ENCODE results near the gene IGSF1.

DNA sequence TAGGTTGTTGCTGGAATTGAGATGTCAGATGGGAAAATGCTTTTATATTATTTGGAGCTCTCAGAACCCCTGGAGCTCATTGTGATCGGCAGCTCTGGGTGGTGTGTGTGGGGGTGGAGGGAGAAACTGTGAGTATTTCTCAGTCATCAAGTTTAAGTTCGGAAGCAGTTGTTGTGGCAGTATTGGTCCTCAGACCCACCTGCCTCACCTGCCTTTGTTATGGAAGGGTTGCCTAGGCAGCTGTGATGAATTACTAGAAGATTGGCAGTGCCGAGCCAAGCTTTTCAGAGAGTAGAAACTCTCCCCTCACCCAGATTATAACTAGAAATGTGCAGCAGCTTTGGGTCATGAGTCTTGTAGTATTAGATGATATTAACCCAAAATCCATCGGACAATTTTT lies 9.5 kb downstream of the IGSF1 start:
- TF ChIP-seq RARB (CRISPR knock-in tag; IDR thresholded peaks at IDR 0.05) (no peak), ZFP30 (CRISPR knock-in tag; IDR thresholded peaks at IDR 0.05) (no peak), ARNTL (CRISPR knock-in tag; IDR thresholded peaks at IDR 0.05; ENCODE audit: borderline replicate concordance, low read depth) (no peak), ZNF8 (CRISPR knock-in tag; IDR thresholded peaks at IDR 0.05) (no peak), PATZ1 (CRISPR knock-in tag; IDR thresholded peaks at IDR 0.05; ENCODE audit: borderline replicate concordance) (no peak)

All from SK-N-SH treated with all-trans-retinoic acid at 6 μM for 48 hours (cell line).